HG03064 (cell line): ENCODE results near the gene ZPLD1.

ENCODE experiments used
- ATAC-seq: cut with Tn5 transposase; IDR thresholded peaks from one replicate; pipeline ENCODE4 v1.9.1; 2021; ENCODE audit warnings: low read depth; ENCODE audit not compliant: unreplicated experiment

The ZPLD1 gene

DNA sequence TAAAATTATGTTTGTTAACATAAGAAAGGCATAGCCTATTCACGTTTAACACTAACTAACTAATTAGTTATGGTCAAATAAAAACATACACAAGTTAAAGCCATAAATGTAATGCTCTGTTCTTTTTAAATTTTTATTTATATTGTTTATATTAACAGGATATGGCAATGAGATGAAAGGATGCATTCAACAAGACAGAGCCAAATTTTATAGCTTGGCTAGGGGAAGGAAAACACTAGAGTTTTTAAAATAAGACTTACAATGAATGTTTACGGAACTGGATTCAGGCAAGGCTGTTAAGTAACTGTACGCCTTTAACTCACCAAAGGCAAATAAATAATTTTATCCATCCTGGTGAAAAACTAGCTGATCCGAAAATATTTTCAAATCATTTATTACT is 86.4 kb downstream of the ZPLD1 start:
- no peak for ATAC-seq

DNA sequence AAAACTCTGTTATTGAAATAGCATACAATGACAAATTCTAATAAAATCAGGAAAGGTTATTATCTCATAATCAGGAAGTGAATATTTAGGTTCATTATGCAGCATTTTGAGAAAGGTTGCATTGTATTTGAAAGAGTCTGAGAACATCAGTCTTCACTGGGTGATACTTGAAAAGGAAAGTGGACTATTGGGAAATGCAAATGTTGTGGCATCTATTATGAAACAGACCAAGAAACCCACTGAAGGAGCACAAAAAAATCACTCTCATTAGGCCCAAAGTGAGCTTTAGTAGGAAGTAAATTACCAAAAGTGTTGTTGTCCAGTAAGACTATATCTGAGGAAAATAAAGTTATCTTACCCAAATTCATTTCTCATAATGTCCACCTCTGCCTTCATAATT is 90.8 kb downstream of the ZPLD1 start:
- ATAC-seq, result no peak

DNA sequence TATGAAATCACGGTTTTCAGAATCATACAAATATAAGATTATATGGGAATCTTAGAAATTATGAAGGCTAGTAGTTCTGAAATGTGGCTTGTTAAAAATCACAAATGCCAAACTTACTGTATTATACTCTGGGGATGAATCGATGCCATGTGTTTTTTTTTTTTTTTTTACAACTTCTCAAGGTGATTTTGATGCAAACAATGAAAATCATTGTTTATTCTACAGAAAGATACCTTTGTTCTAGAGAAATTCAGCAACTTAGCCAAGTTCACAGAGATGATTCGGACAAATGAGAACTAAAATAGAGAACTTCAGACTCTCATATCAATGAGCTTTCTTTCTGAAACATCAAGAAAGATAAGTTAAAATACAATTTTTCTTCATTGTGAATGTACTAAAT is 92.0 kb downstream of the ZPLD1 start:
- no peak for ATAC-seq

DNA sequence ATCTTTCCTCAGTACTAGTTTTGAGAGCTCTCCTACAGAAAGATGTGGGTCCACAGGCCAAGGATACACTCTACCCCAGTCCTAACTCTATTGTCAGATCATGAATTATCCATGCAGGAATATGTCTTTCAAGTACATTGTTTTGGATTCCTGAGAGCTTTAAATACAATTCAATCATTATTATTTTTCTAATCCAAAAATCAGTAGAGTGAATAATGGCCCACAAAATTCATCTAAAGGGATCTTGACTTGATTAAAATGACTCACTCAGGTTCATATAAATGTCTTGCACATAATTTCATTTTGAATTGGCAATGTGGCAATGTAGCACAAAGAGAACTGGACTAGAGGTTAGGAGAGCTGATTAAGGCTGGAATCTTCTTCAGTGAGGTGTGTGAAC is 93.9 kb downstream of the ZPLD1 start:
- no peak for ATAC-seq
